HG02852 (cell line): Measurements from ENCODE around the gene IL1F10.

Source experiments
- ATAC-seq: cut with Tn5 transposase; IDR thresholded peaks from one replicate; pipeline ENCODE4 v1.9.1; 2021; ENCODE audit warnings: mild to moderate bottlenecking, moderate library complexity; ENCODE audit not compliant: unreplicated experiment

The IL1F10 gene

GRCh38 chr2:113058998-113059960, 8.5 kb upstream of the IL1F10 start, which contains the start of gene IL36RN:
IL36RN (plus strand) TSS chr2:113059198; CDS start chr2:113059439, 241 bp downstream.
- ATAC-seq, result no peak

GRCh38 chr2:113060396-113060795, 7.4 kb upstream of the IL1F10 start:
- ATAC-seq, result no peak

GRCh38 chr2:113060796-113061195, 7.0 kb upstream of the IL1F10 start:
- no peak for ATAC-seq

DNA sequence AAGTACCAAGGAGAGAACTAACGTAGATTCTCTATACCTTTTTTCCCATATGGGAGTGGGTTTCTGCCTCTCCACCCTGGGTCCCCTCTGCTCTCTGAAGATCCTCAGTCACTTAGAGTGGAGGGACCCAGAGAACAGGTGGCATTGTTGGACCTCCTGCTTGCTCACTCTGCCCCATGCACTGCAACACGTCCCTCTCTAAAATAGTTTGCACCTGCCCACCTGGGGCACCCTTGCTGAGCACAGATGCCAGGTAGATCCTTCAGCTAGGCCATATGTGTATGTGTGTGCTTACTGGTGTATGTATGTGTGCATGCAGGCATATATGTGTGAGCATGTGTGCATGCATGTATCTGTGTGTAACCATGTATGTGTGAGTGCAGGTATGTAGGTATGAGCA, 6.5 kb upstream of the IL1F10 start:
- no peak for ATAC-seq

- no peak for ATAC-seq
Observed at GRCh38 chr2:113061896-113062770, 5.6 kb upstream of the IL1F10 start.

- no peak for ATAC-seq
Observed at GRCh38 chr2:113064281-113064680, 3.5 kb upstream of the IL1F10 start.

GRCh38 chr2:113064898-113065297, 2.9 kb upstream of the IL1F10 start:
- no peak for ATAC-seq

DNA sequence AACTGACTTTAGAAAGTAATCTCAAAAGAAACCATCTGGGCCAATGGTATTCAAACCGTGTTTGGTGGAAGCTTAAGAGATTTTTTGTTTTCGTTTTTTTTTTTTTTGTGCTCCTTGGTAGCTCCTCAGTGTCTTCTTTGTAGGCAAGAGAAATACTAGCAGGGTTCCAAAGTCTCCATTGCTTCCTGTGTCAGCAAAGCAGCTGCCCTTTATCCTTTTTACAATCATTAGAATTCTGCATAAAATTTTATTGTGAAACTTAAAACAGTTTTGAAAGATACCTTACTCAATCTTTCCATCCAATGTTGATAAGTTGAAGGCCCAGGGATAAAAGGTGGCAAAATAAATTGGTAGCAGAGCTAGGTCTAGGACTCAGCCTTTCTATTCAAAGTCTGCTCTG, 479 bp downstream of the IL1F10 start:
- no peak for ATAC-seq

DNA sequence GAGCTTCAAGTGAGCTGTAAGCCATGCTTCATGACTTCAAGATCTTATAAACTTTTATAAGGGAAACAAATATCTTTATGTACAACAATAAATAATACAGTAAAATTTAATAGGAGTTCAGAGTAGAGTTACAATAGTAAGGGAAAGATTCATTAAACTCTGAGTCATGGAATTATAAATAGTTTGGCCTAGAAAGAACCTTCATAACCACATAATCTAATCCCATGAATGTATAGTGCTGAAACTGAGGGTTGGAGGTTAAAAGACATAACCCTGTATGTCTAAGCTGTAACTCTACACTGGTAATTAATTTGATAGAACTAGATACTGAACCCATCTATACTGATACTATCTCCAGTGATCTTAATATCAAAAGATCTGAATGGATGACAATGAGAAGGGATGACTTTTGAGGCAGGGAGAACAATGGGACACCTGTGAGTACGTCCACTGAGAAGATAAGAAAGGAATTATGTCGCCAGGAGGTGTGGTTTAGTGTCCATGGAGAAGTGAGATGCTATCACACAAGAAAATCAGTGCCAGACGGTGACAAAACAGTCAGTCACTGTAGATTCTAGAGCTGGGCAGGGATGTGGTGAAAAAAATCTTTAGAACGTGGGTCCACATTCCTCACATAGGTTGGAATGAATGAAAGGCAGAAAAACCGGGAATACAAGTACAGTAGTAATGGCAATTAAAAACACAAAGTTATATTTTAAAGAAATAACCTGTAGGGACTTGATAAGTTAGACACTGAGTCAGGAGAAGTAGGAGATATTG, 1.1 kb downstream of the IL1F10 start:
- ATAC-seq, result no peak

- no peak for ATAC-seq
Observed at GRCh38 chr2:113069676-113070605, 2.2 kb downstream of the IL1F10 start.

DNA sequence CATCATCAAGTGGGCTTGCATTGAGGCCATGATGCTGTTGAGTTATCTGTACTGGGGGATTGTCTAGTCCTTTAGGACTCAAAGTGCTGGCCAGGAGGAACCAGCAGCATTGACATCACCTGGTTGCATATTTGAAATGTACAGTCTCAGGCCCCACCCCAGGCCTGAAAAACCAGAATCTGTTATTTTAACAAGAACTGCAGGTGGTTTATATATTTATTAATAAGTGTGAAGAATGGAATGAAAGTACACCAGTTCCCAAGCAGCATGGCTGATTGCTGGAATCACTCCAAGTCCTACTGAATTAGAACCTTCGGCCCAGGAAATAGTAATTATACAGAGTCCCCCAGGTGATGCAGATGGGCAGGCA, 2.8 kb downstream of the IL1F10 start:
- no peak for ATAC-seq

DNA sequence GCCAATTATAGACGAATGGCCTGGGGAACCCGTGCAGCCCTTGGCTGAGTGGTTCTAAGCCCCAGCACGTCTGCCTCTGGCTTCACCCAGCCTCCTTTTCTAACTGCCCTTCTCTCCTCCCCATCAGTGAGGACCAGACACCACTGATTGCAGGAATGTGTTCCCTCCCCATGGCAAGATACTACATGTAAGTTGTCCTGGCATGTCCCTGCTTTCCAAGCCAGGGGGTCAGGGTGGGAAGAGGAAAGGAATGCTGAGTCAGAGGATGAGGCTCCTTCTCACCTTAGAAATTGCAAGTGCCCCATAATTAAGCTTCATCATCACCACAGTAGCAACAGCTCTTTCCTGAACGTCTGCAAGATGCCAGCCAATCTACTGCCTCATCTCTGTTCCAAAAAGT, 4.8 kb downstream of the IL1F10 start:
- no peak for ATAC-seq

DNA sequence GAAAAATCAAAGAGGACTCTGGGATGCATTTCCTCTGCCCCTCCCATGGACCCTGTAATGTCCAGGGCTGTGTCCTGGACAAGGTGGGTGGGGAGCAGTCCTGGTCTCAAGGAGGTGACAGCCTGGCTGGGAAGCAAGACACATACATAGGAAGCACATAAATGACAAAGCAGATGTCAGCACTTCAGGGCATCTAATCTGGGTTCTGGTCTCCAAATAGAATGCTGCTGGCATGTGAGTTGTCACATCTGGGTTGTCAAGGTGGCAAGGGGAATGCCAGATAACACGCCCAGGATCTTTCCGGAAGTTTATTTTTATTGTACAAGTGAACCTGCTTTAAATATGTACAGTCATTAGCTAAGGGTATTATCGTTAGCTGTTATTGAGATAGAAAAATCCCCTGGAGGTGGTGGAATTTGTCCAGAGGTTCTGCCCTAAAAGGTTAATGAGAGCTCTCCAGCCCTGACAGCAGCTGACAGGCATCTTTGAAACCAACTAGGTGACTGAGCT, 5.6 kb downstream of the IL1F10 start:
- no peak for ATAC-seq

DNA sequence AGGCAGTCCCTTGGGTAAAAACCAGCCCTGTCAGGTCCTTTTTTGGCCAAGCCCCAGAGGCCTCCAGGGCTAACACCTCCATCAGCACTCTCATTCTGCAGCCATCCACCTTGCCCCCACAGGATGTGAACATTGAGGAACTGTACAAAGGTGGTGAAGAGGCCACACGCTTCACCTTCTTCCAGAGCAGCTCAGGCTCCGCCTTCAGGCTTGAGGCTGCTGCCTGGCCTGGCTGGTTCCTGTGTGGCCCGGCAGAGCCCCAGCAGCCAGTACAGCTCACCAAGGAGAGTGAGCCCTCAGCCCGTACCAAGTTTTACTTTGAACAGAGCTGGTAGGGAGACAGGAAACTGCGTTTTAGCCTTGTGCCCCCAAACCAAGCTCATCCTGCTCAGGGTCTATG, 7.3 kb downstream of the IL1F10 start:
- ATAC-seq, result no peak

DNA sequence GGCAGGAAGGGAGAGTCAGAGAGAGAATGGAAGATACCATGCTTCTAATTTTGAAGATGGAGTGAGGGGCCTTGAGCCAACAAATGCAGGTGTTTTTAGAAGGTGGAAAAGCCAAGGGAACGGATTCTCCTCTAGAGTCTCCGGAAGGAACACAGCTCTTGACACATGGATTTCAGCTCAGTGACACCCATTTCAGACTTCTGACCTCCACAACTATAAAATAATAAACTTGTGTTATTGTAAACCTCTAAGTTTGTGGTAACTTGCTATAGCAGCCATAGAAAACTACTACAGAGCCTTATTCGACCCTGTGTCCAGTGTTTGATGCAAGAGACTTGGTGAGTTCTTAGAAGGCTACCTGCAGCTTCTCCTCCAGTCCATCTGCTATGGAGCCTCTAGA, 7.8 kb downstream of the IL1F10 start:
- ATAC-seq, result no peak

GRCh38 chr2:113076954-113077669, 9.3 kb downstream of the IL1F10 start:
- ATAC-seq, result no peak

DNA sequence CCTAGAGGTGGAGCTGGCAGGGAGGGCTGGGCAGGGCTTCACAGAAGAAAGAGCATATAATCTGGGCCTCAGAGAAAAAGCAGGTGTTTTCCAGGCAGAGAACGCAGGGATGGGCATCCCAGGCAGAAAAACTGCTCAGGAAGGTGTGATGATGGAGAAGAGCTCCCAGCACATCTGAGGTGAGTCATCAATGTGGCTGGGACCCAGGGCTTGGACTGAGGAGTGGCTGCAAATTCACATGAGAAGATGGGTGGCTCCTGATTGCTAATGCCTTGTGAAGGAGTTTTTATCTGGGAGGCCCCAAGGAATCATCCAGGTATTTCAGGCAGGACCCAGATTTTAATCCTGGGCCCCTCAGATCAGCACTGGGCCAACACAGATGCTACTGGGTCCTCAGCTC, 10.2 kb downstream of the IL1F10 start:
- no peak for ATAC-seq

GRCh38 chr2:113078350-113078839, 10.6 kb downstream of the IL1F10 start:
- no peak for ATAC-seq

DNA sequence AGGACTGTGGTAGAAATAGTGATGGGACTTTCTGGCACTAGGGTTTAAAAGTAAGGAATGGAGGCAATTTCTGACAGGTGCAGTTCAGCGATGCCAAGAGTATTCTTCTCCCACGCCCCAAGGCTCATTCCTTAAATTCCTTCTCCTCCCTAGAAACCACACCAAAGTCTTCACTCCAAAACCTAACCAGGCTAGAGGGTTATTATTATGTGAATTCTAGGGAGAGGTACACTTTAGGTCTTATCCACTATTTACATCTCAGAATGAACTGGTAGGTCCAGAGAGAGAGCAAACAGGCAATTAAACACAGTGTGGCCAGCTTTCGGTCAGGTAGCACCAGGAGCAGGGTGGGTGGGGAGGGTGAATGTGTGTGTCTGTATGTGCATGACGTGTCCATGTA, 11.4 kb downstream of the IL1F10 start:
- ATAC-seq, result no peak
